ENCODE results near the gene RERE. TPM values are rescaled to one million over a fixed set of nuclear protein-coding genes. Genes with fewer than 3 reads are reported as not detected.
"Not testable (repeated sequence)": the region's sequence is repeated elsewhere in the genome, so short reads cannot be mapped to it uniquely, and the experiment has no call there.

The RERE gene
- total RNA-seq, 1 donor from 2014 or later, result 76.8 TPM

DNA sequence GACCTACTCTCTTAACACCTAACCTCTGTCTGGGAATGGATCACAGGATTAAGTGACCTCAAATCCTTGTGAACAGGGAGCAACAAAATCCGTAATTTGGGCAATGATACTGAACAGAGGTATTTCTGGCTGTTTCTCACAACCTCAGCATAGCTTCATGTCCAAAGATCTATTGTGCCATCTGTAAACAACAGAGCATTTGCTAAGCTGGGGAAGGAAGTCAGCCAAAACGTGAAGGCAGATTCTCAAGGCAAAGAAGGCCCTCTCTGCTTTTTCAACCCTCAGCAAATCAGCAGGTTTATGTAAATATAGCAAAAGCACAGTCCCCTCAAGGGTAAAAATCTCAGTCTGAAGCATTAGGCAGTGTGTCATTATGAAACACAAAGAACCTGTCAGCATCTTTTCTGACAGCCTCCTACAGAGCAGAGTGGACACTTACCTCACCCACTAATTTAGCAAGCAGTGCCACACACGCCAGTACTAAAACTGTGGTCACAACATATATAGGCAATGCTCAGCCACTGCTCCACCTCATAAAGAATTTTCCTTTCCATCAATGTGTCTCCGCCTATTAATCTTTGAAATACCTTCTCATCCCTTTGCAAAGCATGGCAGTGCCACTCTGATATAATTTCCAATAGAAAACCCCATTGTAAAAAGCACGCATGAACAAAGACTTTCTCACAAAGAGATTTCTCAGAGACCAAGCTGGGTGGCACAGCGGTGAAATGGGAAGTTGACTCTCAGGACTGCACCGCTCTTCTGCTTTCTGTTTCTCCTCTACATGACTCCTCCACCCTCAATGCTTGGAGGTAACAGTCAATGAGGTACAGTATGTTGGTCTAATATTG is 188.0 kb downstream of the RERE start:
- H3K4me3 Mint-ChIP-seq (ENCODE audit: unreplicated experiment), result no peak overlapping the region
- no peaks in the 10 kb centered on the region for H3K9me3 Mint-ChIP-seq (ENCODE audit: unreplicated experiment)
- H3K27me3 Mint-ChIP-seq (ENCODE audit: unreplicated experiment), result no peaks in the 10 kb centered on the region
- TF ChIP-seq, protein P1, sequence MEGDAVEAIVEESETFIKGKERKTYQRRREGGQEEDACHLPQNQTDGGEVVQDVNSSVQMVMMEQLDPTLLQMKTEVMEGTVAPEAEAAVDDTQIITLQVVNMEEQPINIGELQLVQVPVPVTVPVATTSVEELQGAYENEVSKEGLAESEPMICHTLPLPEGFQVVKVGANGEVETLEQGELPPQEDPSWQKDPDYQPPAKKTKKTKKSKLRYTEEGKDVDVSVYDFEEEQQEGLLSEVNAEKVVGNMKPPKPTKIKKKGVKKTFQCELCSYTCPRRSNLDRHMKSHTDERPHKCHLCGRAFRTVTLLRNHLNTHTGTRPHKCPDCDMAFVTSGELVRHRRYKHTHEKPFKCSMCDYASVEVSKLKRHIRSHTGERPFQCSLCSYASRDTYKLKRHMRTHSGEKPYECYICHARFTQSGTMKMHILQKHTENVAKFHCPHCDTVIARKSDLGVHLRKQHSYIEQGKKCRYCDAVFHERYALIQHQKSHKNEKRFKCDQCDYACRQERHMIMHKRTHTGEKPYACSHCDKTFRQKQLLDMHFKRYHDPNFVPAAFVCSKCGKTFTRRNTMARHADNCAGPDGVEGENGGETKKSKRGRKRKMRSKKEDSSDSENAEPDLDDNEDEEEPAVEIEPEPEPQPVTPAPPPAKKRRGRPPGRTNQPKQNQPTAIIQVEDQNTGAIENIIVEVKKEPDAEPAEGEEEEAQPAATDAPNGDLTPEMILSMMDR (IDR thresholded peaks at IDR 0.05), result no peak
- H3K4me1 Mint-ChIP-seq (ENCODE audit: unreplicated experiment), result peaks cover 58% of the 10 kb centered on the region
- H3K27ac Mint-ChIP-seq (ENCODE audit: unreplicated experiment), result peak overlapping the region; percentile 31
- H3K36me3 Mint-ChIP-seq (ENCODE audit: unreplicated experiment), result peaks cover 7% of the 10 kb centered on the region
- no peak for DNase-seq (ENCODE audit: extremely low spot score, unreplicated experiment)

DNA sequence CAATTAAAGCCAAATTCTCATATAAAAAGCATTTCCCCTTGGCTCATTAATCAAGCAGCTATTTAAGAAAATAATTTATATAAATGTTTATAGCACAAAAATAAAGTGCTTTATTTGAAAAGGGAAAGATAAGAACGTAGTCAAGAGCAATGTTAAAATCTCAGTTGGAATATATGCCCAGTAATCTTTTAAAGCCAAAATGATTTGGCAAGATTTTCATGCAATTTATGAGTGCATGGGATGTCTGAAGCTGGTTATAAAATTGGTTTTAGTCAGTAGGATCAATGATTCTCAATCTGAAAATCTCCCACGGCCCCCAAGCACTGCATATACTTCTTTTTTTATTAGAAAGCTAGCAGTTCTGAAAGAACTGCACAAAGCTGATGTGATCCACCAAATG is 188.8 kb downstream of the RERE start:
- no peaks in the 10 kb centered on the region for H3K9me3 Mint-ChIP-seq (ENCODE audit: unreplicated experiment)

DNA sequence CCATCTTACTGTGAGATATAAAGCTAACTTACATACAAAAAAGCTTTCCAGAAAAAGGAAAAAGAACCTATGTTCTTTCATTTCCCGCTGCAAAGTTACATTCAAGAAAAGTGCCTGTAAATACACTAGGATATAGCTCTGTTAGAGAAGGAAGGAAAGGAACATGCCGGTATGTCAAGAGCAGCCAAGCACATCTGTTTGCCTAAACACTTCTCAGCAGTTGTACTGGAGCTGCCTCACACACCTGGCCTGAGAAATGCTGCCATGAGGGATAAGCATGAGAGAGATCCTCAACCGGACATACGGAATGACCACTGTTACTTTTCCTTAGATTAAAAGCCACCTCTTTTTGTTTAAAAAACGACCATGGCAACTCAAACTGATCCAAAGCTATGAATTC is 189.7 kb downstream of the RERE start:
- Mint-ChIP-seq H3K4me1 (ENCODE audit: unreplicated experiment) (peaks cover 58% of the 10 kb centered on the region), H3K36me3 (ENCODE audit: unreplicated experiment) (peaks cover 5% of the 10 kb centered on the region), H3K27me3 (ENCODE audit: unreplicated experiment) (no peaks in the 10 kb centered on the region), H3K4me3 (ENCODE audit: unreplicated experiment) (no peak overlapping the region), H3K27ac (ENCODE audit: unreplicated experiment) (no peak overlapping the region), H3K9me3 (ENCODE audit: unreplicated experiment) (no peaks in the 10 kb centered on the region)
- no peak for DNase-seq (ENCODE audit: extremely low spot score, unreplicated experiment)
- TF ChIP-seq, protein P1 (IDR thresholded peaks at IDR 0.05), result no peak

More for the DNA sequence above, 188.8 kb downstream of the RERE start:
- H3K36me3 Mint-ChIP-seq (ENCODE audit: unreplicated experiment), result peaks cover 3% of the 10 kb centered on the region
- TF ChIP-seq, protein P1 (IDR thresholded peaks at IDR 0.05), result no peak
- no peaks in the 10 kb centered on the region for H3K27me3 Mint-ChIP-seq (ENCODE audit: unreplicated experiment)
- H3K4me3 Mint-ChIP-seq (ENCODE audit: unreplicated experiment), result no peak overlapping the region
- peaks cover 58% of the 10 kb centered on the region for H3K4me1 Mint-ChIP-seq (ENCODE audit: unreplicated experiment)
- DNase-seq (ENCODE audit: extremely low spot score, unreplicated experiment), result no peak
- peak overlapping the region; percentile 31 for H3K27ac Mint-ChIP-seq (ENCODE audit: unreplicated experiment)

DNA sequence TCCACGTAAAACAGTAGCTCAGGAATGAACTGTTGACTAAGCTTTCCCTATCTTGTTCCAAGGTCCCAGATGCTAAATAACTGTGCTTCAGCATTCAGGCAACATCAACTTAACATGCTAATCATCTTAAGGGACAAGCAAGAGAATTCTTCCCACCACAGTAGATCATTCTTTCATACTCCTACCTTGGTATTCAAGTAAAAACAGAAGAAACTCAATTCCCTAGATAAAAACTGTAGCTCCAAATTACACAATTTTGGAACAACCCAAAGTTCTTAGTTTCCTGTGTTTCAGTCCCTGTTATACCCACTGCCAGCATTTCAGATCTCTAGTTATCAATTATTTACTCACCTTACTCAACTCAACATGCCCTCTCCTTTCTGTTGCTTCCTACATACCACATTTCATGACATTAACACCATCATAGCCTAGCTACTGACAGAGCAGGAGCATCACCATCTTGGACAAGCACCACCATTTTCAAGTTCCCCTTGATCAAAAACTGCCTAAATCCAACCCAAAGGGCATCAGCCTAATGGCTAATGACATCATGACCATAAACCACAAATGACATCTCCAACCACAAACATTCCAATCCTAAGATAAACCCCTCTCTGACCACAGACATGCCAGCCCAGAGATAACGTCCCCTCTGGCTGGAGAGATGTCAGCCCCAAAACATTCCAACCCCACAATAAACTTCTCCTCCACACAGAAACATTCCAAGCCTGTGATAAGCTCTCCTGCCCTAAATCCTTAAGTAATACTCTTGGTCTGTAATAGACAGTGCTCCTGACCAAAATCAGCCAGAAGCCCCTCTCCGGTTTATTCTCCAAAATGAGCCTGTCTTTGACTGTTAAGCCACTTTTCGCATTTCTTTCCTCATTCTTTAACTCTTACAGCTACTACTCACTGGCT is 191.2 kb downstream of the RERE start:
- TF ChIP-seq, protein P1 (IDR thresholded peaks at IDR 0.05), result no peak
- no peaks in the 10 kb centered on the region for H3K27me3 Mint-ChIP-seq (ENCODE audit: unreplicated experiment)
- no peaks in the 10 kb centered on the region for H3K9me3 Mint-ChIP-seq (ENCODE audit: unreplicated experiment)
- DNase-seq (ENCODE audit: extremely low spot score, unreplicated experiment), result no peak
- H3K27ac Mint-ChIP-seq (ENCODE audit: unreplicated experiment), result peak overlapping the region; percentile 72
- peaks cover 53% of the 10 kb centered on the region for H3K4me1 Mint-ChIP-seq (ENCODE audit: unreplicated experiment)
- H3K4me3 Mint-ChIP-seq (ENCODE audit: unreplicated experiment), result no peak overlapping the region
- peaks cover 8% of the 10 kb centered on the region for H3K36me3 Mint-ChIP-seq (ENCODE audit: unreplicated experiment)

DNA sequence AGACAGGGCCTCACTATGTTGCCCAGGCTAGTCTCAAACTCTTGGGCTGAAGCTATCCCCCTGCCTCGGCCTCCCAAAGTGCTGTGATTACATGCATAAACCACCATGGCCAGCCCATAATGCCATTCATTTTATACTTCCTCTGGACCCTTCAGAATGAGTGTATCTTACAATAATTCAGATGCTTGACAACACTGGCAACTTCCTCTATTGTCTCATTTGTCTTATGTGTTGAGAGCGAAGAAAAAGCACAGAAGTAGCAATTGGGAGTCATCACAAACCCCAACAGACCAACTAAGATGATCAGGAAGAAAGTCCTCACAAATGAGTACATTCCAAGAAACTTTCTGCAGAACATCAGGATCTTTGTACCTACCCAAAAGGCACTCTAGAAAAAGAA is 191.9 kb downstream of the RERE start:
- TF ChIP-seq, protein P1 (IDR thresholded peaks at IDR 0.05), result no peak
- H3K36me3 Mint-ChIP-seq (ENCODE audit: unreplicated experiment), result peaks cover 8% of the 10 kb centered on the region
- H3K27me3 Mint-ChIP-seq (ENCODE audit: unreplicated experiment), result no peaks in the 10 kb centered on the region
- DNase-seq (ENCODE audit: extremely low spot score, unreplicated experiment), result no peak
- H3K27ac Mint-ChIP-seq (ENCODE audit: unreplicated experiment), result no peak overlapping the region
- no peaks in the 10 kb centered on the region for H3K9me3 Mint-ChIP-seq (ENCODE audit: unreplicated experiment)
- peaks cover 46% of the 10 kb centered on the region for H3K4me1 Mint-ChIP-seq (ENCODE audit: unreplicated experiment)
- no peak overlapping the region for H3K4me3 Mint-ChIP-seq (ENCODE audit: unreplicated experiment)

DNA sequence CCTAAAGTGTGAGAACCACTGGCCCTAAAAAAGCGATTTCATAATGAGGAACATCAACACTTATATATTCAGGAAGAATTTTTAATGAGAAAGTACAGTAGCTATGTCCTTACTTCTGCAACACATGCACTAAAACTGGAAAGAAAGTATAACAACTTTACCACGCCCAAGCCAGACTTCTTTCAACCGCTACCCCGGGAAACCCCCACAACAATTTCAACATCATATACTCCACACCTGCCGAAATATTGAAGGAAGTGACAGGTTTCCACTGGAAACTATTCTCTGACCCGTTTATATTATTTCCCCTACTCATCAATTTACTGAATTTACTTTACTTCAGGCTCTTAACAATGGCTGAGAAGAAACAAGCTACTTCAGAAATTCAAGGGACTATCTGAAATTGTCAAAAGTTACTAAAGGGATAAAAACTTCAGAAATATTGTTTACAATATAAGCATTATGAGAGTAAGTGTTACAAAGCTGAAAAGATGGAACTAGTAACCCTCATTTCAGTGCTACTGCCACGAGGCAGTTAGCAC is 193.7 kb downstream of the RERE start:
- H3K36me3 Mint-ChIP-seq (ENCODE audit: unreplicated experiment); H3K4me3 Mint-ChIP-seq (ENCODE audit: unreplicated experiment); H3K9me3 Mint-ChIP-seq (ENCODE audit: unreplicated experiment); H3K27me3 Mint-ChIP-seq (ENCODE audit: unreplicated experiment); DNase-seq (ENCODE audit: extremely low spot score, unreplicated experiment); H3K27ac Mint-ChIP-seq (ENCODE audit: unreplicated experiment): not testable (repeated sequence)
- H3K4me1 Mint-ChIP-seq (ENCODE audit: unreplicated experiment), result peaks cover 34% of the 10 kb centered on the region

DNA sequence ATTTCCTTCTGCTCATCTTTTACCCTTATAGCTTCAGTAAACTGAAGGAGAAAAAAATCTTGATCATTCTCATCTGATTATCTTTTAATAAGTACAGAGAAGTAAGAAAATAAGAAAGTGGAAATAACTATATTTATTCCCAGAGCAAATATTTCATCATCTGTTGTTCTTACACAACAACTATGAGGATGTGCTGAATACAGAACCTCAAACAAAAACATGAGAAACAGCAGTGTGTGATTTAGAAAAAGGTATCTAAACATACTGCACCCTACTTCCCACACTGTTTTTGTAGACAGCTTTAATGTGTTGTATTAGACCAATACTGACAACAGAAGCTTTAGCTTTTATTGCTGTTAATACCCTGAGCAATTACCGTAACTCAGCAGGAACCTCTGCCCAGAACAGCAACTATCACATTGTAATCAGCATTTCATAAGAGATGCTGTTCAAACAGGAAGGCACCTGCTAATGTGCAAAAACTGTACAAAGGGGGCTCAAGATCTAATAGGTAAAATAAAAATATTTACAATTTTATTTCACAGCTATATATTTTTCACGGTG is 195.6 kb downstream of the RERE start:
- H3K27me3 Mint-ChIP-seq (ENCODE audit: unreplicated experiment); H3K36me3 Mint-ChIP-seq (ENCODE audit: unreplicated experiment); DNase-seq (ENCODE audit: extremely low spot score, unreplicated experiment); H3K27ac Mint-ChIP-seq (ENCODE audit: unreplicated experiment); H3K9me3 Mint-ChIP-seq (ENCODE audit: unreplicated experiment); H3K4me3 Mint-ChIP-seq (ENCODE audit: unreplicated experiment): not testable (repeated sequence)
- peaks cover 25% of the 10 kb centered on the region for H3K4me1 Mint-ChIP-seq (ENCODE audit: unreplicated experiment)
